Right lobe of liver (tissue), 4 donors: Measurements from ENCODE around the gene TOM1L2.

Source experiments
- POLR2A ChIP-seq: fragments of 450-650 bp; IDR thresholded peaks from one replicate; pipeline ENCODE4 v1.6.1; 2017; ENCODE audit warnings: antibody characterized with exemption, mild to moderate bottlenecking
- TF ChIP-seq, protein P1 (sequence below), 4 donors: fragments of 200-600 bp in 3 of 4; fragments of 450-650 bp in 1 of 4; IDR thresholded peaks; one replicate each; pipeline versions ENCODE4 v1.5.1 to v1.8.0; 2016 to 2022; ENCODE audit warnings: antibody characterized with exemption in 4 of 4, mild to moderate bottlenecking in 2 of 4
- donor health status: DM: no; HTN: no; CAD: no.
- donor health status: DM: no; HTN: no; CAD: no.
- donor health status: DM: no; HTN: yes; CAD: no.

DNA sequence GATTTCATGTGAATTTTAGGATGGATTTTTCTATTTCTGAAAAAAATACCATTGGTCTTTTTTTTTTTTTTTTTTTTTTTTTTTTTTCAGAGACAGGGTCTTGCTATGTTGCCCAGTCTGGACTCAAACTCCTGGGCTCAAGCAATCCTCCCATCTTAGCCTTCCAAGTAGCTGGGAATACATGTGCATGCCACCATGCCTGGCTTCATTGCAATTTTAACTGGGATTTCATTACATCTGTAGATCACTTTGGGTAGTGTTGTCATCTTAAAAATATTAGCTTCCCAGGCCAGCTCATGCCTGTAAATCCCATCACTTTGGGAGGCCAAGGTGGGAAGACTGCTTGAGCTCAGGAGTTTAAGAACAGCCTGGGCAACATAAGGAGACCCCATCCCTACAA lies 54.8 kb downstream of the TOM1L2 start:
- TF ChIP-seq, protein P1, sequence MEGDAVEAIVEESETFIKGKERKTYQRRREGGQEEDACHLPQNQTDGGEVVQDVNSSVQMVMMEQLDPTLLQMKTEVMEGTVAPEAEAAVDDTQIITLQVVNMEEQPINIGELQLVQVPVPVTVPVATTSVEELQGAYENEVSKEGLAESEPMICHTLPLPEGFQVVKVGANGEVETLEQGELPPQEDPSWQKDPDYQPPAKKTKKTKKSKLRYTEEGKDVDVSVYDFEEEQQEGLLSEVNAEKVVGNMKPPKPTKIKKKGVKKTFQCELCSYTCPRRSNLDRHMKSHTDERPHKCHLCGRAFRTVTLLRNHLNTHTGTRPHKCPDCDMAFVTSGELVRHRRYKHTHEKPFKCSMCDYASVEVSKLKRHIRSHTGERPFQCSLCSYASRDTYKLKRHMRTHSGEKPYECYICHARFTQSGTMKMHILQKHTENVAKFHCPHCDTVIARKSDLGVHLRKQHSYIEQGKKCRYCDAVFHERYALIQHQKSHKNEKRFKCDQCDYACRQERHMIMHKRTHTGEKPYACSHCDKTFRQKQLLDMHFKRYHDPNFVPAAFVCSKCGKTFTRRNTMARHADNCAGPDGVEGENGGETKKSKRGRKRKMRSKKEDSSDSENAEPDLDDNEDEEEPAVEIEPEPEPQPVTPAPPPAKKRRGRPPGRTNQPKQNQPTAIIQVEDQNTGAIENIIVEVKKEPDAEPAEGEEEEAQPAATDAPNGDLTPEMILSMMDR (IDR thresholded peaks at IDR 0.05), result no peak
- no peak for TF ChIP-seq POLR2A
